Measurements from ENCODE around the gene ATG16L1.

- TF ChIP-seq ZNF623 (tag by site-specific recombination; IDR thresholded peaks at IDR 0.05) = no peak
- no peak for TF ChIP-seq ZNF561 (tag by site-specific recombination; IDR thresholded peaks at IDR 0.05; ENCODE audit: borderline replicate concordance)
- TF ChIP-seq CTCF (tag by site-specific recombination; IDR thresholded peaks at IDR 0.05) = no peak
- TF ChIP-seq KLF7 (tag by site-specific recombination; IDR thresholded peaks at IDR 0.05; ENCODE audit: borderline replicate concordance) = no peak
- TF ChIP-seq YY1 (tag by site-specific recombination; IDR thresholded peaks at IDR 0.05) = no peak
- TF ChIP-seq ZSCAN30 (tag by site-specific recombination; IDR thresholded peaks at IDR 0.05) = no peak
- no peak for TF ChIP-seq AEBP2 (tag by site-specific recombination; IDR thresholded peaks at IDR 0.05; ENCODE audit: borderline replicate concordance)
- TF ChIP-seq MYNN (tag by site-specific recombination; IDR thresholded peaks at IDR 0.05; ENCODE audit: borderline replicate concordance) = no peak
- TF ChIP-seq ZNF24 (tag by site-specific recombination; IDR thresholded peaks at IDR 0.05) = no peak
- no peak for TF ChIP-seq MZF1 (tag by site-specific recombination; IDR thresholded peaks at IDR 0.05; ENCODE audit: borderline replicate concordance)
Measured at GRCh38 chr2:233320470-233320869, 69.0 kb downstream of the ATG16L1 start.

Data from HEK293 (cell line).